Measurements from ENCODE around the gene TMEM30A. TPM values are rescaled to one million over a fixed set of nuclear protein-coding genes. Genes with fewer than 3 reads are reported as not detected.

The TMEM30A gene
- total RNA-seq, 1 experiment from 2014 or later = 122 TPM

DNA sequence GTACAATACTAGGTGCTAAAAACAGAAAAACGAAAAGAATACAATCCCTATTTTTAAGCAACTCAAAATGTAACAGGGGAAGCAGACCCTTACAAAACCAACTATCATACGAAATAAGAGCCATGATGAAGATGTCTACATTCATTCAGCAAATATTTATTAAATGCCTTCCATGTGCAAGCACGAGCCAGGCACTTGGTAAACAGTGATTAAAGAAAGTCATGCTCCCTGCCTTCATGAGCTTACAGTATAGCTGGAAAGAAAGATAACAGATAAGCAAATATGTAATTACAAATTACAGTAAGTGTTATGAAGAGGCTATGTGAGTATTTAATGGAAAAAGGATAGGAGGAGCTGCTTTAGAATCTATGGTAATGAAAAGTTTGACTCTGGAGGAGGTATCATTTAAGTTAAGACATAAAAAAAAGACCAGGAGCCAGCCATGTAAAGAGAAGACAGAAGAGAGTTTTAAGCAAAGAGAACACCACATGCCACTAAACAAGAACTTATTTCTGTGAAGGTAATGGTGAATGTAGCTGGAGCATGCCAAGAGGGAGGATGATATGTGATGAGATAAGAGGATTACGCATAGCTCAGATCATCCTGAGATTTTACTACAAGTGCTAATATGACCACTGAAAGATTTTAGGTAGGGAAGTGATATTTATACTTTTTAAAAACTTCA is 21.7 kb downstream of the TMEM30A start:
- no peak for DNase-seq (ENCODE audit: low spot score)

DNA sequence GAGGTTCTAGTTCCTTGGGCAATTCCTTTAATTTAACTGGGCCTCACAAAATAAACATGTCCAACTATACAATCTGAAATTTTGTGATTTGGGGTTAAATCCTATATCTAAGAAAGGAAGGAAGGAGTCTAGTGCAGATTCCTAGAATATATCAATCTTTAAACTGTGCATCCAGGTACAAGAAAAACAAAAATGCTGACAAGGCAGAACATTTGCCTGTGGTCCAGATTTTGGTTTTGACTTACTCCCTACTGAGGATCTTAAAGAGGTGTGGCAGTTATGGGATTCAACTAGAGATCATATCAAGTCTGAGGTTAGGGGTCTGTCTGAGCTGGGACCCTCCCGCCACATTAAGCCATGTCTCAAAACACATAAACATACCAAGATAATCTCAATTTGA is 23.3 kb downstream of the TMEM30A start:
- no peak for DNase-seq (ENCODE audit: low spot score)

DNA sequence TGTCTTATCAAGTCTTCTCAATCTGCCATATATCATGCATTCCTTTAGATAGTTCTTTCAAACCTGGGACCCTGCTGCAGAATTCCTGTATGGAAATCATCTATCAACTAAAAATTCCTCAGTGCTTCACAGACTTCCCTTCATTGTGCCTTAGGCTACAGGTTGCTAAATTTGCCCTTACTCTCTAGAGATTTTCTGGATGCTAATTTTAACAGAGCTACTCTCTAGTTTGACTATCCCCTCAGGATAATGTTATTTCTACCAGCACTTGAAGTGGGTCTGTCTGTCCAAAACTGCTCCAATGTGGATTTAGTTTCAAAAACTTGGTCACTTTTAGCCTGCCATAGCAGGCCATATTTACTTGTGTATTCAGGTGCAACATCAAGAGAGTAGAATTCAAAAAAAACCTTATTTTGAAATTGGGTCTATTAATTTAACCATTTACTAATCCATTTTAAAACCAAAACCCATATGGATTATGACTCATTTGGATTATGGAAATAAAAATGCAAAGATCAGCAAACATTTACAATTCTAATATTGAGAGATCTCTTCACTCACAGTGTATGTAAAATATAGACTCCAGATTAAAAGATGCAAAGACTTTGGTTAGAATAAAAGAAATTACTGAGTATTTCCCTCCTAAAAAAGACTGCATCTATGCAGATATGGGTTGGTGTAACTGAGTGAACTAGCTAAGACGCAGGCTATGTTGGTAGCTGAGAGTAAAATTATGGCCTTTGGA is 27.1 kb downstream of the TMEM30A start:
- no peak for DNase-seq (ENCODE audit: low spot score)

DNA sequence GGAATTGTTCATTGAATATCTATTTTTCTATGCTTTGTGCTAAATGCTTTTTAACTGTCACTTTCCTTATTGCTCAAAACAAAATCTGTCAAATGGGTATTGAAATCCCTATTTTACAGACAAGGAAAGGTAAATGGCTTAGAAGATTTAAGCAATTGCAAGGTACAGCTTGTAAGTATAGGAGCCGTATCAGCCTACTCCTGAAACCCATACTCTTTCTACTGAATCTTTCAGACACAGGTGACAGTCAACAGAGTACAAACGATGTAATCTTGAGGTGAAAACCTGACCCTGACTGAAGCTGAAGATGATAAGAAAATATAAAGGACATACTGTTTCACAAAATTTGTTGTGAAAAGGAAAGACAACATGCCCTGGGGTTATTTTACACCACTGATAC is 34.0 kb downstream of the TMEM30A start:
- DNase-seq (ENCODE audit: low spot score) = no peak

DNA sequence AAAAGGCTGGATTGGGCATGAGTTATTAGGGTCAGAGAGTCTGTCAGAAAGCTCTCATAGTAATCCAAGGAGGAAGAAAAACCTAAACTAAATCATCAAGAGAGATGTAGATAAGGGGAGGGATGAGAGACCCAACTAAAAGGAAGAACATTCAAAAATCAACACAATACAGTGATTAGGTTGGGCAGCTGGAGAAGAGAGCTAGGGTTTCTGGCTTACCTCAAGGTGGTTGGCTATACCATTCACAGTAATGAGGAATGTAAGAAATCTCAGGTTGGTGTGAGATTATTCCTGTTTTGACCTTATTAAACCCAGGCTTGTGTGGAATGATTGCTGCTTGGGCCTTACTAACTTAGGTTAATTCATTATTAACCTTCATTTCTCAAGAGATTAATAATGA is 34.8 kb downstream of the TMEM30A start:
- DNase-seq (ENCODE audit: low spot score) = no peak

DNA sequence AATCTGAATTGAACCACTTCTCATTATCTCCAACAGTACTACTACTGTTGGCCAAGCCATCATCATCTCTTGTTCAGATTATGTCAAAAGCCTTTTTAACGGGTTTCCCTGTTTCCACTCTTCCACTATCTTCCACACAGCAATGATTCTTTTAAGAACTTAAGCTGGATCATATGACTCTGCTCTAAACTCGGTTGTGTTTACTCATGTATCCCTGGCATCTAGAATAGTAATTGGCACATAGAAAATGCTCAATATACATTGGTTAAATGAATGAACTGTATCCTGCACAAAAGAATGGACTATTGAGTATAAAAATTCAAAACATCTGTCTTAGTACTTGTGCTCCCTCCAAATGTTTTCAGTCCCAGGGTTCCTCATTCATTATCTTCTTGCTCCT is 38.2 kb downstream of the TMEM30A start:
- no peak for DNase-seq (ENCODE audit: low spot score)

DNA sequence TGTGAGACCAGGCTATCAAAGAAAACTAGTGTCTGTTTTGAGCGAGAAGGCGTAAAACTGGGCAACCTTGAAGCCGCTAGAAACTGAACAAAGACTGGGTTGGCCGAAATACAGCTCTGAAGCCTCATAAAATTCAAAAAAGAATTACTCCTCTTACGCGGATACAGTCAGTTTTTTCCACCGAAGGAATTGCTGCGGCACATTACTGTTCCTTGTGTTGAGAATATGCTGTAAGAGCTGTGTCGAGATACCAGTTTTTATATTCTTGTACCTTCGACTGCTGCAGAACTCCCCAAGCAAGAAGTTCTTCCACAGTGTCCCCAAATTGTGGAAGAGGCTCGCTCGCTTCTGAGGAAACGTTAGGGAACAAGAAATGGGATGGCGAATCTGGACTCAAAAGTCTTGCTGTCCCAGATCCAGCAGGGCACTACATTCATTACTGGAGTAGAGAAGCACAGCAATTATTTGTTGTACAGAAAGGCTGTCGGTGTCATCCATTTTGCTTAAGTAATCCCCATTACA is 40.5 kb downstream of the TMEM30A start:
- no peak for DNase-seq (ENCODE audit: low spot score)

DNA sequence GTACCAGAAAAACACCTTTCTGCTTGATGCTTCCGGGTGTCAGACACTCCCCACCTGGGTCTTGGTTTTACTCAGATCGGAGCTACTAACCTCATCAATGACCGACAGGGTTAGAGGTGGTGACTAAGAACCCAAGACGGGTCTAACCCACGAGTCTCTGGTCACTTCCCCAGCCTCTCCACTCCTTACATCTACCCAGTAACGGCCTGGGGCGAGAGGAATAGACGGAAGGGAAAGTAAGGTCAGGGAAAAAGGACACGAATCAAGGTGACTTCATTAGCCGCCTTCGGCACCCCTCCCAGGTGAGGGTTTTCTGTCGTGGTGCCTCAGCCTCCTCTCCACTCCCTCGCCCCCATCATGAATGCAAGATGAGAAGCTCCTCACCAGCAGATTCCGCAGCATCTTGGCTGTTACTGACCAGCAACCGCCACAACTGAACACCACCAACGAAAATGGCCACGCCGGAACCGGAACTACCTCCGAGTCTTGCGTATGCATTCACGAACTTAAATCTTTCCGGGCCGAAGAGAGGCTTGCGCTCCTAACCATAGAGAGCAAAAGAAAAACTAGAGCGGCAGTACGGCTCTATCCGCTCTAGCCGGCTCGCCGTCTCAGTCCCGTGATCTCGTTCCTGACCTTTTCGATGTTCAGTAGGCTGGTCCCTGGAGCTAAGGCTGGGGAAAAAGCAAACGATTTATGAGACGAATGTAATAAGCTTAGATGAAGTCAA is 41.1 kb downstream of the TMEM30A start, which contains the start of gene COX7A2:
COX7A2 (minus strand) TSS at position 469 of the 730 bp plus-strand sequence; CDS start at position 402, 67 bp downstream.
- peak; percentile 92 for DNase-seq (ENCODE audit: low spot score)

DNA sequence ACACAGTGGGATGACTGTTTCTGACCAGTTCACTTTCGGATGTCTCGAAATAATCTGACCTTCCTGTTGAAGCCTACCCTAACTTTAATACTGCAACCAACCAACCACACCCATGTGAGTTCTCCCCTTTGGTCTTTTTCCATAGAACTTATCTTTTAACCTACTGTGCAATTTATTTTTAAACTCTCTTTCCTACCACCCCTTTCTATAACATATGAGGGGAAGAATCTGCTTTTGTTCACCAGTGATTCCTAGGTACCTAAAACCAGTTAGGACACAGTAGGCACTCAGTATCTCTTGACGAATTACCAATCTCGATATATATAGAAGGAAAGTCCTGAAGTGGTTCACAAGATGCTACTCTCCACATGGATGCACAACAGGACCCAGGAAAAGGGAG is 48.0 kb downstream of the TMEM30A start:
- DNase-seq (ENCODE audit: low spot score) = no peak

DNA sequence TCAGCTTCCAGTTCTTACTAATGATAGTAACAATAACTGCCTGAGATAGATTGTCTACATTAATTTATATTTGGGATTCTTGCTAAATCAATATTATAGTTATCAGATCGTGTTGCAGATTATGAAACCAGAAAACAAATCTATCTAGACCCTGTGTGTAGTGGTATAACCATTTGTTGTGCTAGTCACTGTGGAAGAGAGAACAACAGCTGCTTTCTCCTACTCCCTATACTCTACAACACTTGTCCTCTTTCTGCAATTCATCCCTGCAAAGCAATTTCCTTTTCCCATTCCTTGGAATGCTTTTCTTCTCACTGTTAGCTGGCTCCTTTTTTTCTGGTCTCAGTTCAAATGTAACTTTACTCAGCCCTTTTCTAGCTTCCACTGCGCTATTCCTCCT is 49.3 kb downstream of the TMEM30A start:
- DNase-seq (ENCODE audit: low spot score) = no peak

DNA sequence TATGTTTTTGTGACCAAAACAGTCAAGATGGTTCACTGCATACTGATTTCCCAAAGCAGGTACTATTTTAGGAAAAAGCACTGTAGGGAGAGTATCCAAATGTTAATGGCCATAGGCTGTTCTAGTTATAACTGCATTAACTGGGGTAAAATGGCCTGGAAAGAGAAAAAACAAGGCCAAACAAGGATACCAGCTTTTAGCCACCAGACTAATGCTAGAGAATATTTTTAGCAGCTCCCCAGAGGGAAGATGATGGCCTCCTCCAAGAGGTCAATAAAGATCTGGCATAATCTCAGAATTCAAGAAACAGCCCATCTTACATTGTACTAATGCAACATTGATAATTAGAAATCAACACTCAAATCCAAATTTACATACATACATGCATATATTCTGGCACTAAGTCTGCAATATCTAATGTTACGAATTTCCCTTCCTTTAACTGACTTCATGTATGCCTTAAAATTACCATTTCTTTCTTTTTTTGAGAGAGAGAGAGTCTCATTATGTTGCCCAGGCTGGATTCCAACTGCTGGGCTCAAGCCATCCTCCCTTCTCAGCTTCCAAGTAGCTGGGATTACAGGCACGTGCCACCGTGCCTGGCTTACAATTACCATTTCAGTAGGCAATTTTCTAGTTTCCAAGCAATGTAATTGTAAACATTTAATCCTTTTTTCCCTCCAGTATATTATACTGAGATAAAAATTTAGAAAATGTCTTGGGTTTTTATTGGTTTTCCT is 50.3 kb downstream of the TMEM30A start:
- DNase-seq (ENCODE audit: low spot score) = no peak

DNA sequence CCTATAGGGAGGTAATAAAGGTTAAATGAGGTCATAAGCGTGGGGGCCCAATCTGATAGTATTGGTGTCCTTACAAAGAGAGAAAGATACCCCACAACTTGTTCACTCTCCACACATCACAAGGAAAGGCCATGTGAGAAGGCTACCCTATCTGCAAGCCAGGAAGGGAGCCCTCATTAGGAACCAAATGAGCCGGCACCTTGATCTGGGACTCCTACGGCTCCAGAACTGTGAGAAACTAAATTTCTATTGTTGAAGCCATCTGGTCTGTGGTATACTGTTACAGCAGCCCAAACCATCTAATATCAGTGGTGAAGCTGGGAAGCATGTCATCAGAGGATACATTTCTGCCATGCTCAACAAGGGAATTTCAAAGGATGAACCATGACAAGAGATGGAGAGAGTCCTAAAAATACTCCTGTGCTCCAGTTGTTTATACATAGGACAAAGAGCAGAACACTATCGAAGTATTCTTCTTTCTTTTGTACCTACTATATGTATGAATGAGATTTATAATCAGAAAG is 51.4 kb downstream of the TMEM30A start:
- DNase-seq (ENCODE audit: low spot score) = no peak

DNA sequence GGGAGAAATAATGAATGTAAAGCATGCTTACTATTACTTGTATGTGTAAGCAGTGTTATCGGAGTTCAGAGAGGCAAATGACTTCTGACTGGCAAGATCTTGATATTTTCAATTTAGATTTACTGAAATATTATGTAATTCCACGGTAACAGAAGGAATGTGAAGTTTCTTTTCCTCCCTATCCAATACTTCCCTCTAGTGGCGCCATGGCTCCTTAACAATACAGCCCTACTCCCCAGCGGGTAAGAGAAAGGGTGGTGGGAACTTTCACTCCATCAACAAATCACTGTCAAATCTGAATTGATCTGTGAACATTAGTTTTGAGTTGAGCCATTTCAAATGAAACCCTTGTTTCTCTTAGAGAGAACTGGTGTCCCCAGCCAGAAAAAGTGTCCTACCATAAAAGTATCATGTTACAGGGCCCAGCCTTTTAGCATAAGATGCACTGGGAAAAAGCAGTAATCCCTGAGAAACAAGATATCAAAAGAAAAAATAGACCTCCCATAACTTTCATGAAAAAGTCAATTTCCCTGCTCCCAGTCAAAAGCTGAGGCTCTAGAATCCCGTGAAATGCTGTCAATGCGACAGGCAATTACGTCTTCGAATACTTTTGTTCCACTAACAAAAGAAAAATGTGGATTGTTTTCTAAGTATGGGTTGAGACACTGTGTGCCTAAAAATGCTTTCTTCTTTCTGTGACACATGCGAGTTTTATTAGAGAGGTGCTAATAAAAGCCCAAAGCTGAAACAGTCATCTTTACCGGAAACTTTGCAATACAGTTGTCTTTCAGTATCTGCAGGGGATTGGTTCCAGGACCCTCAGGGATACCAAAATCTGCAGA is 53.9 kb downstream of the TMEM30A start:
- peak; percentile 46 for DNase-seq (ENCODE audit: low spot score)

DNA sequence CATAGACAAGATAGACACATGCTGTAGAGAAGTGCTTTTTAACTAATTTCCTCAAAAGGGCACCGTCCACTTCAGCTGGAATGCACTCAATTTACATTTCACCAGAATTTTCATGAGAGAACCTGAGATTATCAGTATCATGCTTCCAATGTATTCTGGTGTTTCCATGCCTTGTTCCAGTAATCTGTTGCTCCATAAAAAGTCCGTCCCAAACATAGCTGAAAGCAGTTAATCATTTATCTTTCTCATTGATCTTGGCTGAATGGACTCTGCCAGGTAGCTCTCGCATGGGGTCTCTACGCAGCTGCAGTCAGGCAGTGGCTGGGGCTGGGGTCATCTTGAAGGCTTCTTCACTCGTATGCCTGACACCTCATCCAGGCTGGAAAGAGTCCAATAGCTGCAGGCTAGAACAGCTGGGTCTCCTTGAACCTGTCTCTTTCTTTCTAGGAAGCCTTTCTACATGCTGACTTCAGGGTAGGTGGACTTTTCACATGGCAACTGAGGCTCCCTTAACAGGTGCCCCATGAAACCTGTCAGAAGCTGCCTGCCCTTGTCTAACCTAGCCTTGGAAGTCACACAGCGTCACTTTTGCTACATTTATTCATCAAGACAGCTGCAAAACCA is 60.2 kb downstream of the TMEM30A start:
- DNase-seq (ENCODE audit: low spot score) = no peak

DNA sequence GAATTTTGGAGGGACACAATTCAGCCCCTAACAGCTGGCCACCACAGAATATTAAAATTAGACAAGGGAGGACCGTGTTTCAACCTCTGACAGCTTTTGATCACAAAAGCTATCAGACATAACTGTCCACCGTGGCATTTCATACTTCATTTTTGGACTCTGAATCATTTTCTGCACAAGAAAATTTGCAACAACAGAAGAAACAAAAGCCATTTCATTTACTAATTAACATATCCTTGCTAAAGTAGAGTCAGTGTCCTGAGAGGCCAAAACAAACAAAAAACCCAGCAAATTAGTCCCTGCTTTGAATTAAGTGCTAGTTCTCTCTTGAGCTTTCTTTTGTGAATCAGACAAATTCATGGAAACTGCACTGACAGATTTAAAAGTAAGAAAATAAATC is 61.2 kb downstream of the TMEM30A start:
- DNase-seq (ENCODE audit: low spot score) = no peak

DNA sequence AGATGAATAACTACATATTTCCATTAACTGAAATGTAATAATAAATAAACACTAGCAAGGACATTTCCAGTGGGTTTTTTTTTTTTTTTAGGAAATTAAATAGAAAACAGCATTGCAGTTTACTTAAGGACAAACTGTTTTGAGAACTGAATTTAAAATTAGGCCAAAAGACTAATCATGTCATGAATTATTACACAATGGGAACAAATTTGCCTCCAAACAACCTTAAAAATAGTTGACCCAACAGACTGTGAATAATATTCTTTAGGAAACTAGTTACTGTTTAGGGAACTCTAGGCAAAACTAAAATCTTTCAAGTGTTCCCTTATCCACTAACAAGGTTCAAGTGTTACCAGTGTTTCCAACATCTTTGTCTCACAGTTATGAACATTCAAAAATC is 62.3 kb downstream of the TMEM30A start:
- no peak for DNase-seq (ENCODE audit: low spot score)

DNA sequence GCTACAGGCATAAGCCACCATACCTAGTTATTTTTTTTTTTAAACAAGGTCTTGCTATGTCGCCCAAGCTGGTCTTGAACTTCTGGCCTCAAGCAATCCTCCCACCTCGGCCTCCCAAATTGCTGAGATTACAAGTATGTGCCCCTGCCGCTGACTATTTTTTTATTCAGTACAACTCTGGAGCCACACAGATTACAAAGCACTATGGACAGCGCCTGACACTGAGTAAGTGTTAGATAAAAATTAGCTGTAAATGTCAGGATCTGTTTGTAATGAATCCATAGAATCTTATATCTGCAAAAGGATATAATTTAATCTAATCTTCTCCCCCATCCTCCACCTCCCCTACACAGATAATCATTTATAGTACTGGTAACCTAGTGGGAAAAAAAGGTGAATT is 63.5 kb downstream of the TMEM30A start:
- DNase-seq (ENCODE audit: low spot score) = no peak

DNA sequence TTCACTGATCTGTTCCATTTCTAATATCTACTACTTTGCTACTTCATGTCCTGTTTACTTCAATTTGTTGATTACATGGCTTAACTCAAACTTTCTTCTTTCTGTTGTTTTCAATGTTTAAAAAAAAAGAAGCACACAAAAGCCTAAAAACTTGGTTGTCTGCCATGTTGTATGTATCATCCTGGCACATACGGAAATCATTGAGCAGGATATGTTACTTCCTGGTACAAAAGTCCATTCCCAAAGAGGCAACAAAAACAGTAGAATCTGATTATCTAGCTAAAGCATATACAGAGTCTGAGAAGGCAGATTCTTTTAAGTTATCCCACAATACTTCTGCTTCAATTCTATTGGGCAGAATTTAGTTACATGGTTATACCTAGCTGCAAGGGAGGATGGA is 64.2 kb downstream of the TMEM30A start:
- no peak for DNase-seq (ENCODE audit: low spot score)

DNA sequence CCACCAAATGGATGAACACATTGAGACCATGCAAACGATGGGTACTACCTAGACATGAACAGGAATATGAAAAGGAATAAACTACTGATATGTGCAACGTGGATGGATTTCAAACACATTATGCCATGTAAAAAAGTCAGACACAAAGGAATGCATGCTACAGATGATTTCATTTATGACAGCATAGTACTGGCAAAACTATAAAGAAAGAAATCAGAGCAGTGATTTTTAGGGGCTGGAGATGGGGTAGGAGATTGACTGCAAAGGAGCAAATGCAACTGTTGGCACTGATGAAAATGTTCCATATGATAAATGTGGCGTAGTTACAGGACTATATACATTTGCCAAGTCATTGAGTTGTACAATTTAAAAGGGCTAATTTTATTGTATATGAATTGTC is 65.3 kb downstream of the TMEM30A start:
- DNase-seq (ENCODE audit: low spot score) = no peak

DNA sequence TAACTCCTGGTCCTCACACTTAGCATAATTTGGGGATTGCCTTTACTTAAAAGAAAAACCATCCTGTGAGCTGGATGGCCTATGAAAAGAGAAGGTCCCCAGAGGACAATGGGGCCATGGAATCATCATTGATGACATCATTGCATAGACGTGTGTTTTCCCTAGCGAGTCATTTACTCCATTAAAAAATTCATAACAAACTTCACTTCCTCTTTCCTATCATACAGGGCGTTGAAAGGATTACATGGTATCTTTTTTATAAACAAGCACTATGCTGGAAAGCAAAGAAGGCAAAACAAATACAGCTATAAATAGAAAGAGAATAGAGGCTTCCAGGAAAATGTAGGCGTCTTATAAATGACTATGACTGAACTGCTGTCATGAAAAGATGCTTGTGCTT is 67.4 kb downstream of the TMEM30A start:
- peak; percentile 25 for DNase-seq (ENCODE audit: low spot score)
